AG08395 (cell line): ENCODE results near the gene WNT8B.
A peak's percentile ranks its signal among the peaks of the same experiment; 100 is the strongest.

ENCODE experiments used
- DNase-seq: peaks from one replicate; pipeline ENCODE4 v3.0.0; 2012; ENCODE audit warnings: mixed read lengths, low spot score

The WNT8B gene

DNA sequence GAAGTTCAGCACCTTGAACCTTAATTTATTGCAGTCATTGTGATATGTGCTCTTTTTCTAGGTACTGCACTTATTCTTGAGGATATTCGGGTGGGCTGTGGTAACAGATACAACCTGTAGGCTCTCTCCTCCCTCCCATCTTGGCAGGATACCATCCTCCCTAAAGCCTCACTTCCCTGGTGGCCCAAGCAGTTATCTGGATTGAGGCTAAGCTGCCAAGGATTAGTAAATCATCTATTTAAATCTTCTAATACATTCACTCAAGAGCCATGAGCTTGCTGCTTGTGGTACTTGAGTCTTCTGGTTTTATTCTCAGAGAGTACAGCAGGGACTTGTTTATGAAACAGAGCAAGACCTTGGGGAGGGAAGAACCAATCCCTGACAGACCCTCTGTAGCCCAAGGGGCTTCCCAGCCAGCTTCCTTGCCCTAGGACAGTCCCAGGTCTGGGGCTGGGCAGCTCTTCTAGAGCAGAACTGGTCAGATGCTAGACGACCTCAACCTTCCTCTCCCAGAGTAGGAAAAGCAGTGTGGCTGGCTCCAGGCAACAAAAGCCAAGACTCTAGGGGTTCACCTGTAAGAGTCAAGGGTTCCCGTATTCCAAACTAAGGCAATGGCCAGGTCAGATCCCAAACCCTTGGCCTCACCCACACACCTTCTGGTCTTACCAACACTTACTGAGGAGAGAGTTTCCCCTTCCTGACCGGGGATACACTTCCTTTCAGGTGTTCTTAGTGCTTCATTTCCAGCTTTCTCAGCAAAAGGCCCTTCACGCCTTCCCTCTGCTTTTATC, 21.3 kb downstream of the WNT8B start:
- DNase-seq = no peak

DNA sequence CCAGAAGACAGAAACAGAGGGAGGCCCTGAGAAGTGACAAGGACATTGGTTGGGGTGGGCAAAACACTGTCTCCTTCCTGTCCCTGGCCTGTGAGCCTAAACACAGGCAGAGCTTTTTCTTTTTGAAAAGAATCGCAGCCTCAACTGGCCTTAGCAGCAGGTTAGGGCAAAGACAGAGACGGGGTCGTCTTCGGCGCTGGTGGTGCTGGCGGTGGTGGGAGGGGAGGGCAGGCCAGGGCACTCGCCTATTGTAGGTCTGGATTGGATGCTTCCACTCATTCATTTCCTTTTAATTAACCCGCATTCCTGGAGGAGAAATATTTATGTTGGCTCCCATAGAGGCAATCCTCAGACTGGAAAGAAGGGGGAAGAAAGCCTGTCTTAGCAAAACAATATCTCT, 22.6 kb downstream of the WNT8B start:
- no peak for DNase-seq

DNA sequence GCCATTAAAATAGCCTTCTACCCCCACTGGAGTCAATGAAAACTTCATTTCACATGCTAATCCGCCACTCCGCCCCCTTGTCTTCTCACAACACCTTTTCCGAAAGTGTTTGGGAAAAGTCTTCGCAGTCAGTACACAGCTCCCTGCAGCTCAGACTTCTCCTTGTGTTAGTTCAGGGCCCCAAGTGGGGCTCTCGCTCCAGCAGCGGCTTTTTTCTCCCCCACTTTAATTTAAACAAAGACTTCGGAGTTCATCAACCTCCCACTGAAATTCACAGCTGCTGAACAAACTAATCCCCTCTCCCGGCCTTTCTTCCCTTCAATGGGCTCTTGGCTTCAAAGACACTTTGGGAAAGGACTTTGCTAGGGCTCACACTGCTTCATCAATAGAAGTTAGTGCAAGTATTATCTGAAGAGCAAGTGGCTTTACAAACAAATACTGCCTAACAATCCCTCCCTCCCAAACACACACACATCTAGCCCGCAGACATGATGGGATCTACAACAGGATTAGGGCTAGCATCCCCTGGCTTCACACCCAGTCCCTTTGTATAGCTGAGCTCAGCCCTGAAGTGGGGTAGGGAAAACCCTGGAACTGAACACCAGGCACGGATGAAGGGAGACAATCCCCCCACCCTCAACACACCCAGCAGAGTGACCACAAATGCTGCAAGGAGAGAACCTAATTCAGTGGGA, 23.1 kb downstream of the WNT8B start:
- DNase-seq = no peak

DNA sequence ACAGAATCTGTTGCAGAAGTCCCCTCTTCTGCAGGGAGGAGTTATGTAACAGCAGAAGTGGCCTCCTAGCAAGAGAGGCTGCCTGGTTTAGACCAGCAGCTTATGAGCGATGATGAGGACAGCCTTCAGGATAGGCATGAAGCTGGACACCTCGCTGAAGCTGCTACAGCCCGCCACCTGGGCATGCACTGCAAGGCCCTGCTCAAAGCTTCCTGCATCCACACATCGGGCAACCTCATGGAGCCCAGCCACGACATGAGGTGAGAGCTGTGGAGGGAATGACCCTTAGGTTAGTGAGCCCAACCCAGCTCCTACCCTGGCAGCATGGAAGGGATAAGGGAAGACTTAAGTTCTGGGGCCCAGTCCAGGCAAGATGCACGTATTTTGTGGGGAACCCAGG, 24.7 kb downstream of the WNT8B start:
- DNase-seq = no peak

DNA sequence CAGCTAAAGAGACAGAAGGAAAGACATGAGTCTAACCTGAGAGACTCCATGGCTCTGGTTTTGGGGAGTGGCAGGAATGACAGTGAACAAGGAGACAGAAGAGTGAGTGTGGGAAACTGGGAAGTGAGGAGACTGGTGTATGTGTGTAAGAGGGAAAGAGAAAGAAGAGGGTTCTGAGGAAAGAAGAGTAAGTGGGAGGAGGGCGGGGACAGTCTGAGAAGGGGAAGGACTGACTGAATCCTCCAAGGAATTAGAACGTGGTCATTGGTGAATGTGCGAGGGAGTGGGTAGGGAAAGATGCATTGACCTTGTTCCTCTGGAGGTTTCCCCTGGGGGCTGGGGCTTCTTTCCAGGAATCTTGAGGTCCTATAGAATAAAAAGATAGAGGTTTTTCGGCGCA, 26.6 kb downstream of the WNT8B start:
- no peak for DNase-seq

DNA sequence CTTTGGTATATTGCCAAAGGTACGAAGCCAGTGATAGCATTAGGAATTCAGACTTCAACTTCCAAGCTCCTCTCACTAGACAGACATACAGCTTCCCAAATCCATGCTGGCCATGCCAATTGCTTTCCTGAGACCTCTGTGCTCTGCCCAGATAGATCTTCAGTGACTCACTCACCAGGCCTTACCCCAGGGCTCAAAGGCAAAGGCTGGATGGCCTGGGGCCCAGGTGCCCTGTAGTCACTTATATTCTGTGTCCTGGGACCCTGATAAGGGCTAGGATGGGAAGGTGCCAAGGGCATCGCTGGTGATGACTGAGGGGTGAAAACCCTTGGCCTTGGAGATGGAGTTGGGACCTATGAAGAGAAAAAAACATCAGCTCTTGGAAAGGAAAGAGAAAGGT, 27.7 kb downstream of the WNT8B start:
- no peak for DNase-seq

DNA sequence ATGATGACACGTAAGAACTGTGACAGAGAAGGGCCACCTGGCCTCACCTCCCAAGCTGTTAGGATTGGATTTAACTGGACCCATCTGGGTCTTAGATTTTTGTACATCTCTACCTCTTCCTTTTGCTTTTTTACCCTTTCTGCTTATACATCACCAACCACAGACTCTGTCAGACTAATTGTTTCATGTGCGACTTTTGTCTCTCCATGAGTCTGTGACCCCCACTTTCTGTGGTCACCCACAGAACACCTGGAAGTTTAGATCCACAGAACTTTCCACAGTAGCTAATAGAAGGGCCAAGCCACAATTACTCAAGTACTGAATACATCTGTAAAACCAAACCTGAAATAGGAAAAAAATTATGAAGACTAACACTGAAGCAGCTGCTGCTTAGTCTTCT, 33.8 kb downstream of the WNT8B start:
- DNase-seq = no peak

DNA sequence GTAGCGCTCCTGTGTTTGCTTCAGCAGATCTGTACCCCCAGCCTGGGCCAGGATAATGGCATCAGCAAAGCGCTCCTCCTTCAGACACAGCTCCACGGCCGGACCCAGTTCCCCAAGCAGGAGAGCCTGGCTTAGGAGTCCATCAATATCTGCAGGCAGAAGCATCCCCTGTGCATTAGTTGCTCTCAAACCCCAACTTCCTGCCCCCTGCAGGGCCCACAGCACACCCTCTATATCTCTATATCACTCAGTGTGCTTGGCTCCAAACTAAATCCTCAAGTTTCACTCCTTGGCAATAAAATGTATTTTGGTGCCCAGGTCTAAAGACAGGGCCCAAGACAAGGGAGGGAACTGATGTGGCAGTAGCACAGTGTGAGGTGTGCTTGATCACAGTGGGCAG, 35.2 kb downstream of the WNT8B start:
- no peak for DNase-seq

DNA sequence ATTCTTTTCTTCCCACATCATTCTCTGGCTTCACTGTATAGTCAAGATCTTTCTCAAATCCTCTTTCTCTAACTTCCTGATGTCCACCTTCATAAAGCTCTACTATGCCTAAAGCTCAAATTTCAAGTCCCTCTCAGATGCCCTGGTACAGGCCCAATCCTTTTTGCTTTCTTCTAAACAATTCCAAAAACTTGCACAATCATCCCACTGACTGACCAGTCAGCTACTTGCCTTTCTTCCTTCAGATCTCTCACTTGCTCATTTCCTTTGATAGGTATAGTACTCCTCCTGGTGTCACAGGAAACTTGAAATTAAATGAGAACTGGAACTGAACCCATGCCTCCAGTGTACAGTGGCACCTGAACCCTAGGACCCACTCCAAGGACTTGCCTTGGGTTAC, 38.6 kb downstream of the WNT8B start:
- DNase-seq = no peak

DNA sequence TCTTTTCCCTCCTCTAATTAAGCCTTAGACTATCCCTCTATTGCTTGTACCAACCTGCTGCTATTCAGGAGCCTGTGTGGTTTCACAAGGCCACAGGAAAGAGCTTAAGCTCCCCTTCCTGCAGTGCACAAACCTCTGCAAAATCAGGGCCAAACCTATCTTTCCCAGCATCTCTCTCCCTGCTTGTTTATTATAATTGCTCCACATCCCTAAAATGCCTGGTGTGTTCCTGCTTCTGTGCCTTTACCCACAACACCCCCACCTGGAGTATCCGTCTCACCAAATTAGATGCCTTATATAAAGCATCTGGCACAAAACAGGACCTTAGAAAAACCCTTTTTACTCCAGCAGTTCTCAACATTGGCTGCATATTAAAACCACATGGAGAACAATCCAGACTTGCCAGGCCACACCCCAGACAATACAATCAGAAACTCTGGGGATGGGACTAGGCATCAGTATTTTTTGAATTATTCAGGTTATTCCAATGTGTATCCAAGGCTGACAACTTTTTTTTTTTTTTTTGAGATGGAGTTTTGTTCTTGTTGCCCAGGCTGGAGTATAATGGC, 40.2 kb downstream of the WNT8B start:
- DNase-seq = peak; percentile 34

DNA sequence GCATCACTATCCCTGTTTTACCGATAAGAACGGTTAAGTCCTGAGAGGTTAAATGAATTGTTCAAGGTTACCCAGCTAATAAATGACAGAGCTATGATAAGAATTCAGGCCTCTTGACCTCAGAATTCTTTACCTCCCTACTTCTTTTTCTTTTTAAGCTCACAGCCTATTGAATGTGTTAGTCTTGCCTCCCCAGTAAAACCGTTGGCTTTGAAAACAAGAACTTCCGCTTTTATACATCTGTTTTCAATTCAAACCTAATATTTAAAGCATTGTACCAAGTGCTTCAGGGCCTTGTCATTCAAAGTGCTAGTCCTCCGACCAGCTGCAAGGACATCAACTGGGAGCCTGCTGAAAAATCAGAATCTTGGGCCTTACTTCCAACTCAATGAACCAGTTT, 41.3 kb downstream of the WNT8B start:
- DNase-seq = no peak

DNA sequence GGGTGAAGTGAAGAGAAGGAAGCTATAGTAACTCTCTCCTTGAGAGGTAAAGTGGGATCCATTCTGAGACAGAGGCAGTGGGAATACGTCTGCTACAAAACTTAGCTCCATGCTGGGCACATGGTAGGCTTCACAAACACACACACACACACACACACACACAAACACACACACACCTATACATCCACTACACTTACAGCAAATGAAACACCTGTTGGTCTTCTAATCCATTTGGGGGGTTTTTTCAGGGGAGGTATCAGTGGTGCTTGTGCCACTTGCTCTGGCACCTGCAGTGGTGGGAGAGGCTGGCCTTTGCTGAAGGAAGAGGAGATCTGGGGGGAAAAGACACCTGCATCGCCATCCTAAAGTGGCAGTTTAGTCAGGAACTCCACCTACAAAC, 42.4 kb downstream of the WNT8B start:
- DNase-seq = no peak

DNA sequence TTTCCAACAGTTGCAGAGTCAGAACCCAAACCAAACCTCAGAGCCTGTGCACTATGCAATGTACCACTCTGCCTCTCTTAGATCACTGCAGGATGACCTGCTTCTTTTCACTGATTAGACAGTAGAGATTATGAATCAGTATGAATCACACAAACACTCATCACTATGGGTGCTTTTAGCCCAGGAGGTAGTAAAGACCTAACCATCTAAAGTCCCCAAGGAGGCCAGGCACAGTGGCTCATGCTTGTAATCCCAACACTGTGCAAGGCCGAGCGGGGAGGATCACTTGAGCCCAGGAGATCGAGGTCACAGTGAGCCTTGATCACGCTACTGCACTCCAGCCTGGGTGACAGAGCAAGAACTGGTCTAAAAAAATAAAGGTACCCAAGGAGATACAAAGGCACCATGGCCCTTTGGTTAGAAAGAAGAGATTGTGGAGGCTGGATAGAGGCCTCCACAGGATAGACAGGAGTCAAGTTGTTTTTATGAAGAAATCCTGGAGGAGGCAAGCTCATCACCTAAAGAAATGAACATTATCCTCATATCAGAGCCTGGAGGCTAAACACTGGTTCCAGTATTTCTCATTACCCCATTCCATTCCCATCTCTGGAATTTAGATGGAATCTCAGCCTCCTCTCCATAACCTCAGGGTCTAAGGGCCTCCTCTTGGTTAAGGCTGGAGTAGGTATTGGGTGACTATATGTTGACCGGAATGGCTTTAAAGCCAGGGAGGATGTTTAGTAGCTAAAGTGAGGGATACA, 44.0 kb downstream of the WNT8B start:
- DNase-seq = peak; percentile 81

DNA sequence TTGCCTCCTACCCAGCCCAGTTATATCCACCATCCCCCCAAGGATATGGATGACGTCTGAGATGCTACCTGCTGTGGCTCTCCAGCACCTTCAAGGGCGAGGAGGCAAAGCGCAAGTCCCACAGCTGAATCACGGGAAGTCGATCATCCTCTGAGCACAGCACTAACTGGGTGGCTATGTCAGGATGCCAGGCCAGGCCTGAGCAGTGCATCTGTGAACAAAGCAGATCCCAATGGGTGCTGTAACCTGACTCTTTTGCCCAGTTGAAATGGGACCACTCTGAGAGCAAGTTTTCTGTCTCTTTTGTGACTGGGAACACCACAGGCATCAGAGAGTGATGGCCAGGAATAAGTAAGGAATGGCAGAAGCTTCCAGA, 44.5 kb downstream of the WNT8B start:
- no peak for DNase-seq

DNA sequence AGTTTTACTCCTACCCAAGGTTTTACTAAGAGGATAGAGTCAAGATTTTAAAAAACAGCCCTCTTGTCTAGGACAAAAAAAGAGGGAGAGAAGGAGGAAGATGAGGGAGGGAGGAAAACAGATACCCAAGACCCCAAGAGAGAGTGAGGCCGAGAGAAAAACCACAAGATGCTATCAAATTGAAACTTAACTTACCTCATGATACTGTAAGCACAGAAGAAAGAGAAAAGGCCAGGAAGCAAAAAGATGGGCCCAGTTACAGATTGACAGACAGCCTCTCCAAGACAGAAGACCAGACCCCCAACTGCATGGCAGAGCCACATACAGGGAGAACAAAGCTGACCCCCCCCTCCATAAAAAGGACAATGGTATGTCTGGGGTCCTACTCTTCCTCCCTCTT, 45.5 kb downstream of the WNT8B start:
- DNase-seq = no peak

DNA sequence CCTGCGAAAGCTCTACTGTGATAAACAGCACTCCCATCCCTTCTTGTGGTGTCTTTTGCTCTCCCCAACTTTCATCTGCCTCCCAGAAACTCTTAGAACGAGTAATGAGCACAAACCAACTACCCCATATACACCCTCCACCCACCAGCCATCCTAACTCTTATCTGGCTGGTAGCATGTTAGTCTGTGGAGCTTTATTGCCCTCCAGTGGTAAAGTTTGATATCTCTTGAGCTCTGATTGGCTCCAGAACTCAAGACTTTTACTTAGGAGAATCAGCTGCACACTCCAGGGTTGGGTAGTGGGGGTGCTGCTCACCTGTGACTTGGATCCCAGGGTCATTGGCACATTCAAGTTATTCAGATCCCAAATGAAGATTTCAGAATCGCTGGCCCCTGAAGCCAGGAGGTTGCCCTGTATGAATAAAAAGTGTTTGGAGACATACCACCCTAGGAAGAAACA, 45.9 kb downstream of the WNT8B start:
- DNase-seq = peak; percentile 76

DNA sequence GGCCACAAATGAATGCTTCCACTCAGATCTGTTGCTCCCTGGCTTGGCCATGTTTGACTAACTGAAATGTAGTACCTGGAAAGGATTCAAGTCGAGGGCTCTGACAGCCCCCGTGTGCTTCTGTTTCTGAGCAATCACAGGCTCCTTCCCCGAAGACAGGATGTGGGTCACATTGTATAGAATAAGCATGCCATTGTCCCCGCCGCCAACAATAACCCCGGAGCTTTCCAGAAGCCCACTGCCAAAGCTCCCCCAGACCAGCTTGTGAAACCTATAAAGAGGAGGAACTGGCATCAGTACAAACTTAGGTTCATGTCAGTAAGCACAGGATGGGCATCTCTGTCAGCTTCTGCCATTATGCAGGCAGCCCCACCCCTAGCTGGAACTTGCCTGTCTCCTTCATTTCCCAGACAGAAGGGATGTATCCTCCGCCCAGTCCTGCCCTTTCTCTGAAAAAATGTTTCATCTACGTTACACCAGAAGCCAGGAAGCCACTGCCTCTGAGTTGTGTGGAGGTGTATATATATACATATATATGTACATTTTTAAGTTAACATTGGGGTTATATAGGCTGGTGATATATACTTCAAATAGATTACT, 46.5 kb downstream of the WNT8B start:
- DNase-seq = no peak

DNA sequence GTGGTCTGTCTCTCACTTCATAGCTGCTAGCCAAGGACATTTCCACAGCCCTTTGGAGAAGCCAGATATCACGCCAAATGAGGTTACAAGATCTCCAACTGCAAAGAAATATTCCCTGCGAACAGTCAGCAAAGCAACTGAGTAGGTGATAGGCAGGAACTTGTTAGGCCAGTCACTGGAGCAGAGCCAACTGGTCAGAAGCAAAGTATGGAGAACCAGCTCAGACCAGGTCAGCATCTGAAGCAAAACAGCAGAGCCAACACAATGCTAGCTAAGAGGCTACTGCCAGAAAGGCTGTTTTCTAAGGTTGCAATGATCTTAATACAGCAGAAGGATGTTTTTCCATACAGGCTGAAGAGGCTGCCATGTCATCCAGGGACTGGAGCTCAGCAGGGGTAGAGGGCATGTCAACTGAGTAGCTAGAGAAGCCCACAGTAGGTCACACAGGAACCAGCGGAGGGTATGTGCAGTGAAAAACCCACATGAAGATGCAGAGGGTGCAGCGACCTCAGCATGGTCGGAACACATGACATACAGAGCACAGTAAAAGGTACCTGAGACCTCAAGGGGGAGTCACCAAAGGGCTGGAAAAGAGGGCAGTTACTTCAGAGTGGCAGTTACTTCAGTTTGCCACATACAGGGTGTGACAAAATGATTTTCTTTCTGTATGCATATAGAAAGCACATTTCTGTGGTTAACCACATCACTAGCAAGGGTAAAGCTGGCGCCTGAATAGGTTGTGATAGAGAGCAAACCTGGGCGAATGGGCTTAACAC, 47.9 kb downstream of the WNT8B start:
- DNase-seq = no peak

DNA sequence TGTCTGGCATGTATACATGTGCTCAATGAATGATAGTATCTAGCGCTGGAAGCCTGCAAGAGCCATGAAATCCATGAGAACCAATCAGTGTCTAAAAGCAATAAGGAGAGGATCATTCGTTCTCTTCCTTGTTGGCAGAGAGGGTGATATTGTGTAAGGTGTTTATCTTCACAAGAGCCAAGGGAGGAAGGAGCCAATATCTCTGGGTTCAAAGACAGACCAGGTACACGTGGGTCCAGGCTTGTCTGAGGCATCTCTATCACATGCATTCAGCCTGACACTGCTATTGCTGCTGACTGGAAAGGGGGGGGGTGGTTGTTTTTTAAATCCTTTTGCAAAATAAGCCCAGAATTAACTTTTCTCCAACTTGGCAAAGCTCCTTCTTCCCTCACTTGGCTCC, 52.8 kb downstream of the WNT8B start:
- DNase-seq = no peak

DNA sequence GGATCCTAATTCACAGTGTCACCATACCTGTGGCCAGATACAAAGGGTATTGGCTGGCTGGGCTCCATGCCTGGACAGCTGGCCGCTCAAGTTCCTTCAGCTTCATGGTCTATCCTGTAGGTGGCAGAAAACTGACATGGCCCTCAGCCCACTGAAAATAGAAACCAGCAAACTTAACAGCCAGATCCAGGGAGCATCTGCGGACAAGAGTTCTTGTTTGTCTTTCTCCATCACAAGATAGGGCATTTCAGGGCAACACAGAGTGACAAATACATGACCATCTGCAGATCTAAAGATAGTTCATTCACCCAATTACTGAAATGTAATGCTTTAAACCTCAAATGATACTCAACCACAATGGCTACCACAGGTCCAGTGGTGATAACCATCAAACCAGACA, 54.0 kb downstream of the WNT8B start:
- no peak for DNase-seq

DNA sequence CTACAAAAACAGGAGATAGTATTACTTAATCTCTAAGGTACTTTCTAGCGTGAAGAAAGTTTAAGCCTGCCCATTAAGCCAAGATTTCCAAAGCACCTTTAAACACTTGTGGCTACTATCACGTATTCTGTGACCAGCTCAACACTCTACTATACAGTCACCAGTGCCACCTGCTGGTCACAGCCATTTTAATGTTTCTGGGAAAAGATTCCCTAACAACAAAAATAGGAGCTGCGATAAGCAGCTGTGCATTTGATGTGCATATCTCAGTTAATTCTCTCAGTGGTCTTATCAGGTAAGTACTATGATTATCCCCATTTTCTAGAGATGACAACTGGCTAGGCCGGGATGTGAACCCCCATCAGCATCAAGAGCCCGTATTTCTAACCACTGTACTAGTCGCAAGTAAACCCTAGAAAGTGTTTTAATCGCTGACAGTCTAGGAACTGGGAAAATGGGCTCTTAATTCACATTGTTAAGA, 56.0 kb downstream of the WNT8B start:
- DNase-seq = peak; percentile 72
